DOHH2 (cell line): ENCODE results near the gene TNFRSF4.

Experiments used
- CTCF ChIP-seq: fragments of 200-600 bp; sonication (generic); IDR thresholded peaks from one replicate; pipeline ENCODE4 v1.5.1; 2014; ENCODE audit warnings: antibody characterized with exemption, mild to moderate bottlenecking, low read depth, low read length; ENCODE audit not compliant: poor library complexity, severe bottlenecking
- EZH2phosphoT487 ChIP-seq: fragments of 200-600 bp; sonication (generic); IDR thresholded peaks from 2 replicates; pipeline ENCODE4 v1.6.1; 2017; ENCODE audit warnings: borderline replicate concordance, mild to moderate bottlenecking, antibody characterized with exemption, low read length, moderate library complexity, mixed read lengths

DNA sequence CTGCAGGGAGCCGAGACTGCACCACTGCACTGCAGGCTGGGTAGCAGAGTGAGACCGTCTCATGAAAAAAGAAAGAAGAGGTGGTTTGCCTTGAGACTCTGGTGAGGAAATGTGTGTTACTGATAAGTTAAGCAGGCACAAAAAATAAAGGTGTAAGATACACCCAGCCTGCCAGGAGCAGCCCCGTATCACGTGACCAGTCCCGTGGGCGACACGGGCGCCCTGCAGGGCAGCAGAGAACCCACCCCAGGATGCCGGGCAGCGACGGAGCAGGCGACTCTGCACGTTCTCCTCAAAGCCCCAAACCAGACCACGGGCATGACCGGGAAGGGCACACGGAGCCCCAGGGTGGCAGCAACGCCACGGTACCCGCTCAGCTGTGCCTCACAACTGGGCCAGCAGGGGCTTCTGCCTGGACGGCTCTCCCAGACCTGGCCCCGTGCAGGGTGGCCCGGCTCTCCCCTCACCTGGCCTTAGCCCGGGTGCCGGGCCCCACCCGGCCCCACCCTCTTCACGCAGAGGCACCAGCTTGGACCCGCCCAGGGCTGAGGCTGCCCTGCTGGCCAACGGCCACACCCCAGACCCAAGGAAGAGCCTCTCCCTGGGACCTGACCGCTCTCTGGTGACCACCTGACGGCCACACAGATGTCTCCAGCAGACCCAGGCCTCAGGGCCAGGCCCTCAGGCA lies 8.1 kb upstream of the TNFRSF4 start:
- TF ChIP-seq EZH2phosphoT487 (no peak), CTCF (no peak)
